Smooth muscle cell (in vitro differentiated cells): ENCODE results near the gene TAS2R50. TPM values are rescaled to one million over a fixed set of nuclear protein-coding genes. Genes with fewer than 3 reads are reported as not detected.

Source experiments
- DNase-seq: peaks from one replicate; lab custom pipeline; 2025; ENCODE audit not compliant: unreplicated experiment; lab: John Stamatoyannopoulos, UW
- H2AFZ ChIP-seq: fragments of 200-600 bp; sonication (generic); 2 replicates; pipeline ENCODE4 v1.6.0; 2016; ENCODE audit warnings: antibody characterized with exemption, low read depth, mild to moderate bottlenecking
- H3F3A ChIP-seq: fragments of 200-600 bp; sonication (generic); 2 replicates; pipeline ENCODE4 v1.6.0; 2017; ENCODE audit warnings: antibody characterized with exemption, low read depth
- H3K27ac ChIP-seq: fragments of 200-600 bp; sonication (generic); 2 replicates; pipeline ENCODE4 v1.5.1; 2016; ENCODE audit warnings: low read depth, mild to moderate bottlenecking
- H3K27me3 ChIP-seq: fragments of 200-600 bp; sonication (generic); 2 replicates; pipeline ENCODE4 v1.6.1; 2016; ENCODE audit warnings: low read depth, mild to moderate bottlenecking
- H3K36me3 ChIP-seq: fragments of 200-600 bp; sonication (generic); 2 replicates; pipeline ENCODE4 v1.5.1; 2016; ENCODE audit warnings: low read depth
- H3K4me1 ChIP-seq: fragments of 200-600 bp; sonication (generic); 2 replicates; pipeline ENCODE4 v1.5.1; 2016; ENCODE audit warnings: low read depth
- H3K4me2 ChIP-seq: fragments of 200-600 bp; sonication (generic); 2 replicates; pipeline ENCODE4 v1.6.0; 2016; ENCODE audit warnings: mild to moderate bottlenecking
- H3K4me3 ChIP-seq: fragments of 200-600 bp; sonication (generic); 2 replicates; pipeline ENCODE4 v1.5.1; 2016; ENCODE audit warnings: mild to moderate bottlenecking
- H3K79me2 ChIP-seq: fragments of 200-600 bp; sonication (generic); 2 replicates; pipeline ENCODE4 v1.6.0; 2016; ENCODE audit warnings: low read depth, mild to moderate bottlenecking
- H3K9ac ChIP-seq: fragments of 200-600 bp; sonication (generic); 2 replicates; pipeline ENCODE4 v1.6.0; 2016; ENCODE audit warnings: low read depth
- H3K9me3 ChIP-seq: fragments of 200-600 bp; sonication (generic); replicated peaks from 2 replicates; pipeline ENCODE4 v1.5.1; 2016; ENCODE audit warnings: low read depth
- H4K20me1 ChIP-seq: fragments of 200-600 bp; sonication (generic); 2 replicates; pipeline ENCODE4 v1.6.0; 2016; ENCODE audit warnings: low read depth
- CTCF ChIP-seq: fragments of 200-600 bp; sonication (generic); IDR thresholded peaks from 2 replicates; pipeline ENCODE4 v1.5.1; 2017; ENCODE audit warnings: borderline replicate concordance, mild to moderate bottlenecking, antibody characterized with exemption; ENCODE audit not compliant: insufficient read depth, poor library complexity, severe bottlenecking
- WGBS: methylation state at CpG from one replicate; pipeline ENCODE4 v1.1.7; 2016; ENCODE audit warnings: low lambda C conversion rate; 5-methylcytosine and 5-hydroxymethylcytosine counted together
- polyA plus RNA-seq: library from polyadenylated mRNA; unstranded; fragments of >200 nt; fragmentation: Nextera tagmentation; extraction: Ambion mirVana; gene quantifications from 2 replicates; pipeline ENCODE4 v1.2.1, GENCODE V29; 2016
- total RNA-seq: library from RNA; depleted of rRNA; stranded (reverse); fragments of >200 nt; gene quantifications from 2 replicates; pipeline ENCODE4 v1.2.3, GENCODE V29; 2014

The TAS2R50 gene
- total and polyA plus RNA-seq, 2 experiments from 2014 or later, result 1.8 TPM; not detected in 1

- TF ChIP-seq CTCF, result no peak
- Histone ChIP-seq H3K79me2 (no peaks in the 10 kb centered on the region), H3K4me1 (no peaks in the 10 kb centered on the region), H3K4me3 (no peak overlapping the region), H3K9me3 (no peaks in the 10 kb centered on the region), H3F3A (no peaks in the 10 kb centered on the region), H3K9ac (no peak overlapping the region), H3K27me3 (no peaks in the 10 kb centered on the region), H3K36me3 (no peaks in the 10 kb centered on the region), H3K4me2 (no peak overlapping the region), H4K20me1 (peaks cover 7% of the 10 kb centered on the region), H3K27ac (no peak overlapping the region), H2AFZ (no peak overlapping the region)
- DNase-seq, result no peak
These were observed 27.5 kb upstream of the TAS2R50 start for GRCh38 chr12:11014234-11014633.

GRCh38 chr12:11007608-11008007 lies 20.9 kb upstream of the TAS2R50 start:
- Histone ChIP-seq H3K4me2 (no peak overlapping the region), H2AFZ (no peak overlapping the region), H3K4me3 (no peak overlapping the region), H3K9me3 (no peaks in the 10 kb centered on the region), H3K79me2 (no peaks in the 10 kb centered on the region), H3K36me3 (no peaks in the 10 kb centered on the region), H3K27ac (no peak overlapping the region), H3F3A (no peaks in the 10 kb centered on the region), H3K9ac (no peak overlapping the region), H3K27me3 (no peaks in the 10 kb centered on the region), H4K20me1 (no peaks in the 10 kb centered on the region), H3K4me1 (no peaks in the 10 kb centered on the region)
- no peak for DNase-seq
- no peak for TF ChIP-seq CTCF
- WGBS, result 100% methylated on average over 1 of the region's 1 CpG

GRCh38 chr12:10998204-10998603 lies 11.5 kb upstream of the TAS2R50 start, which contains the start of gene TAS2R20:
Gene TAS2R20 (minus strand): TSS chr12:10998304. CDS start chr12:10997875, 429 bp downstream.
- Histone ChIP-seq H3K36me3 (peaks cover 3% of the 10 kb centered on the region), H2AFZ (no peak within 1 kb of the TSS), H3K4me2 (no peak within 1 kb of the TSS), H3K27ac (no peak within 1 kb of the TSS), H3K9ac (no peak within 1 kb of the TSS), H3K4me3 (no peak within 1 kb of the TSS), H3K27me3 (no peaks in the 10 kb centered on the region), H3K4me1 (no peaks in the 10 kb centered on the region), H3K9me3 (no peaks in the 10 kb centered on the region), H4K20me1 (peaks cover 4% of the 10 kb centered on the region), H3F3A (no peaks in the 10 kb centered on the region), H3K79me2 (no peaks in the 10 kb centered on the region)
- no peak for TF ChIP-seq CTCF
- DNase-seq, result no peak

GRCh38 chr12:10994307-10994706 lies 7.6 kb upstream of the TAS2R50 start:
- no peaks in the 10 kb centered on the region for H3F3A ChIP-seq
- peaks cover 4% of the 10 kb centered on the region for H3K9me3 ChIP-seq
- H2AFZ ChIP-seq, result no peak overlapping the region
- peaks cover 4% of the 10 kb centered on the region for H4K20me1 ChIP-seq
- no peaks in the 10 kb centered on the region for H3K27me3 ChIP-seq
- no peaks in the 10 kb centered on the region for H3K79me2 ChIP-seq
- H3K27ac ChIP-seq, result no peak overlapping the region
- TF ChIP-seq CTCF, result no peak
- no peaks in the 10 kb centered on the region for H3K4me1 ChIP-seq
- H3K4me2 ChIP-seq, result no peak overlapping the region
- 98% methylated on average over 3 of the region's 3 CpGs for WGBS
- H3K9ac ChIP-seq, result no peak overlapping the region
- no peak overlapping the region for H3K4me3 ChIP-seq
- DNase-seq, result no peak
- H3K36me3 ChIP-seq, result peaks cover 9% of the 10 kb centered on the region
